ENCODE results near the gene PCDH18.
"Not testable (repeated sequence)": the region's sequence is repeated elsewhere in the genome, so short reads cannot be mapped to it uniquely, and the experiment has no call there.

Gene PCDH18

GRCh38 chr4:137531986-137532868, at the start of gene PCDH18:
Gene PCDH18 (minus strand): TSS chr4:137532494. CDS start chr4:137532088, 406 bp downstream.
- no peak for DNase-seq

- DNase-seq: no peak
Observed at GRCh38 chr4:137576446-137576845, 44.2 kb upstream of the PCDH18 start.

- no peak for DNase-seq
Observed at GRCh38 chr4:137572647-137573046, 40.4 kb upstream of the PCDH18 start.

- DNase-seq: no peak
Observed at GRCh38 chr4:137572163-137572562, 39.9 kb upstream of the PCDH18 start.

- DNase-seq: no peak
Observed at GRCh38 chr4:137559801-137560200, 27.5 kb upstream of the PCDH18 start.

GRCh38 chr4:137558951-137559350, 26.7 kb upstream of the PCDH18 start:
- DNase-seq: no peak

GRCh38 chr4:137545461-137545861, 13.2 kb upstream of the PCDH18 start:
- no peak for DNase-seq

GRCh38 chr4:137543648-137544047, 11.4 kb upstream of the PCDH18 start:
- no peak for DNase-seq

GRCh38 chr4:137543198-137543597, 10.9 kb upstream of the PCDH18 start:
- no peak for DNase-seq

- no peak for DNase-seq
Observed at GRCh38 chr4:137541876-137542646, 9.8 kb upstream of the PCDH18 start.

GRCh38 chr4:137541181-137541580, 8.9 kb upstream of the PCDH18 start:
- DNase-seq: no peak

- DNase-seq: no peak
Observed at GRCh38 chr4:137540356-137540755, 8.1 kb upstream of the PCDH18 start.

- DNase-seq: no peak
Observed at GRCh38 chr4:137538526-137538925, 6.2 kb upstream of the PCDH18 start.

GRCh38 chr4:137537807-137538206, 5.5 kb upstream of the PCDH18 start:
- DNase-seq: not testable (repeated sequence)

- no peak for DNase-seq
Observed at GRCh38 chr4:137536789-137537561, 4.7 kb upstream of the PCDH18 start.

- DNase-seq: no peak
Observed at GRCh38 chr4:137535718-137536117, 3.4 kb upstream of the PCDH18 start.

- DNase-seq: no peak
Observed at GRCh38 chr4:137534516-137534915, 2.2 kb upstream of the PCDH18 start.

GRCh38 chr4:137533855-137534254, 1.6 kb upstream of the PCDH18 start:
- no peak for DNase-seq

GRCh38 chr4:137532869-137533236, 559 bp upstream of the PCDH18 start:
- no peak for DNase-seq

GRCh38 chr4:137531168-137531985, 917 bp downstream of the PCDH18 start:
- no peak for DNase-seq

- DNase-seq: no peak
Observed at GRCh38 chr4:137530176-137530575, 2.1 kb downstream of the PCDH18 start.

GRCh38 chr4:137529432-137529831, 2.9 kb downstream of the PCDH18 start:
- no peak for DNase-seq
